ENCODE results near the gene NCBP3. TPM values are rescaled to one million over a fixed set of nuclear protein-coding genes. Genes with fewer than 3 reads are reported as not detected.

Gene NCBP3
- total RNA-seq, 2 experiments from 2014 or later: 24.5 to 45.7 TPM

DNA sequence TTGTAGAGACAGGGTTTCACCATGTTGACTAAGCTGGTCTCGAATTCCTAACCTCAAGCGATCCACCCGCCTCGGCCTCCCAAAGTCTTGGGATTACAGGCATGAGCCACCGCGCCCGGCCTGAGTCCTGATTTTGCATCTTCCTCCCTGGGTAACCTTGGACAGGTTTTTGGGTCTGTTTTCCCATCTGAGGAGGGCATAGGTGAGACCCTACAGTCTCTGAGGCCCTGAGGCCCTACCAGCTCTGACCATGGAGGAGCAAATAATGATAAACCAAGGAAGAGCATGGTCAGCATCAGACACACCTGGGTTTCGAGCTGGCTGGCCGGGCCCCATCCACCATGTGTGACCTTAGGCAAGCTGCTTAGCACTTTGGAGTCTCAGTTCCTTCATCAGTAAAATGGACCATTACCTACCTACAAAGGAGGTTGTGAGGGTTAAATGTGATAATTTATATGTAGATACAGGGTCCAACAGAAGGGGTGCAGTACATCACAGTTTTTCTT lies 1.2 kb upstream of the NCBP3 start:
- H4K20me1 ChIP-seq (ENCODE audit: insufficient read depth, low read length): no peaks in the 10 kb centered on the region
- no peak overlapping the region for H3K4me2 ChIP-seq (ENCODE audit: low read length)
- TF ChIP-seq EZH2phosphoT487 (IDR thresholded peaks at IDR 0.05; ENCODE audit: borderline replicate concordance, low read depth, low read length): no peak
- TF ChIP-seq, protein P1, sequence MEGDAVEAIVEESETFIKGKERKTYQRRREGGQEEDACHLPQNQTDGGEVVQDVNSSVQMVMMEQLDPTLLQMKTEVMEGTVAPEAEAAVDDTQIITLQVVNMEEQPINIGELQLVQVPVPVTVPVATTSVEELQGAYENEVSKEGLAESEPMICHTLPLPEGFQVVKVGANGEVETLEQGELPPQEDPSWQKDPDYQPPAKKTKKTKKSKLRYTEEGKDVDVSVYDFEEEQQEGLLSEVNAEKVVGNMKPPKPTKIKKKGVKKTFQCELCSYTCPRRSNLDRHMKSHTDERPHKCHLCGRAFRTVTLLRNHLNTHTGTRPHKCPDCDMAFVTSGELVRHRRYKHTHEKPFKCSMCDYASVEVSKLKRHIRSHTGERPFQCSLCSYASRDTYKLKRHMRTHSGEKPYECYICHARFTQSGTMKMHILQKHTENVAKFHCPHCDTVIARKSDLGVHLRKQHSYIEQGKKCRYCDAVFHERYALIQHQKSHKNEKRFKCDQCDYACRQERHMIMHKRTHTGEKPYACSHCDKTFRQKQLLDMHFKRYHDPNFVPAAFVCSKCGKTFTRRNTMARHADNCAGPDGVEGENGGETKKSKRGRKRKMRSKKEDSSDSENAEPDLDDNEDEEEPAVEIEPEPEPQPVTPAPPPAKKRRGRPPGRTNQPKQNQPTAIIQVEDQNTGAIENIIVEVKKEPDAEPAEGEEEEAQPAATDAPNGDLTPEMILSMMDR (conservative IDR thresholded peaks at IDR 0.05; ENCODE audit: low read length): no peak
- H3K79me2 ChIP-seq (ENCODE audit: insufficient read depth, low read depth, low read length): peaks cover 25% of the 10 kb centered on the region; the same call in 1 of the 2 replicates
- H3K27ac ChIP-seq (ENCODE audit: low read depth, low read length, poor library complexity, severe bottlenecking): no peak overlapping the region
- H2AFZ ChIP-seq (ENCODE audit: low read length): no peak overlapping the region
- CTCF ChIA-PET (ENCODE audit: unreplicated experiment): interaction anchor here (1.3 kb wide), 1 partner anchor 11 kb away, joined by 8 read pairs; no protein-coding TSS in a partner anchor
- H3K4me3 ChIP-seq (ENCODE audit: low read depth, low read length, poor library complexity, severe bottlenecking): no peak overlapping the region
- H3K9me2 ChIP-seq (ENCODE audit: insufficient read depth, low read length): no peaks in the 10 kb centered on the region
- no peak for DNase-seq (ENCODE audit: low spot score)
- POLR2A ChIA-PET: interaction anchor here (0.7 to 1.7 kb wide), 7 partner anchors 10 to 276 kb away, joined by 3 to 5 read pairs (median 4); partner anchors contain the start of gene CAMKK1
- H3K36me3 ChIP-seq (ENCODE audit: insufficient read depth, low read length): peaks cover 19% of the 10 kb centered on the region
- peaks cover 14% of the 10 kb centered on the region for H3K4me1 ChIP-seq (ENCODE audit: insufficient read depth, low read length, poor library complexity, severe bottlenecking)
- intact Hi-C loops (cut with micrococcal nuclease; ENCODE audit: unreplicated experiment): loop anchor here (5.0 kb wide), 1 partner anchor 65 kb away; no protein-coding TSS in a partner anchor
- no peaks in the 10 kb centered on the region for H3K9me3 ChIP-seq (ENCODE audit: low read length)
- BruUV-seq (replicated peaks): no TSS peak

DNA sequence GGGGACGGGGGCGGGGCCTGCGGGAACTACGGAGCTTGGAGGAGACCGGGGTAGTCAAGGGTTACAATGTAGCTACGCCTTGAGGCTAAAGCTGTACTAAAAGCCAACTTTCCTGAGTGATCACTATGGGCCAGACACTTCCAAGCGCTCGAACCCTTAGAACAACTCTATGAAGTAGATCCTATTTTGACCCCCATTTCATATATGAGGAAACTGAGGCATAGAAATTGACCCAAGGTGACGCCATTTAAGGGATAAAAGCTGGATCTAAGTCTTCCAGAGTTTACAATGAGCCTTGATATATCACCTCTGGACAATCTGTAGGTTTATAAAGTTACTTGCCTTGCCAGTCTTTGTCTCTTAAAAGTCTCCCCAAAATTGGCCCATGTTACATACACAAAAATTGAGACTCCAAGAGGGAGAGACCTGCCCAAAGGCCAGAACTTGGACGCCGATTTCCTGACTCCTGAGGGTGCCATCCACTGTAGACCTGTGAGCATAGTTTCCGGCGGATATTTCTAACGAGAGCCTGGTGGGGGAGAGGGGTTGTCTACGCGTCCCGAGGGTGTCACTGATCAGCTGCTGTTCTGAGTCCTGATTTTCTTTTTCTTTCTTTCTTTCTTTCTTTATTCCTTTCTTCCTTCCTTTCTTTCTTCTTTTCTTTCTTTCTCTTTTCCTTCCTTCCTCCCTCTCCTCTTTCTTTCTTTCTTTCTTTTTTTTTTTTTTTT lies 555 bp upstream of the NCBP3 start:
- TF ChIP-seq, protein P1 (conservative IDR thresholded peaks at IDR 0.05; ENCODE audit: low read length): no peak; the same call in 1 of the 2 replicates
- no peak for TF ChIP-seq EZH2phosphoT487 (IDR thresholded peaks at IDR 0.05; ENCODE audit: borderline replicate concordance, low read depth, low read length)

More for the DNA sequence above, 555 bp upstream of the NCBP3 start:
- no TSS peak for BruUV-seq (replicated peaks)
- peaks cover 14% of the 10 kb centered on the region for H3K4me1 ChIP-seq (ENCODE audit: insufficient read depth, low read length, poor library complexity, severe bottlenecking)
- peaks cover 25% of the 10 kb centered on the region; the same call in 1 of the 2 replicates for H3K79me2 ChIP-seq (ENCODE audit: insufficient read depth, low read depth, low read length)
- no peak overlapping the region for H3K27ac ChIP-seq (ENCODE audit: low read depth, low read length, poor library complexity, severe bottlenecking)
- H2AFZ ChIP-seq (ENCODE audit: low read length): peak overlapping the region; percentile 36; the same call in 1 of the 2 replicates
- CTCF ChIA-PET (ENCODE audit: unreplicated experiment): interaction anchor here (1.3 kb wide), 1 partner anchor 11 kb away, joined by 8 read pairs; no protein-coding TSS in a partner anchor
- H3K9me3 ChIP-seq (ENCODE audit: low read length): no peaks in the 10 kb centered on the region
- H3K36me3 ChIP-seq (ENCODE audit: insufficient read depth, low read length): peaks cover 25% of the 10 kb centered on the region
- no peaks in the 10 kb centered on the region for H4K20me1 ChIP-seq (ENCODE audit: insufficient read depth, low read length)
- intact Hi-C loops (cut with micrococcal nuclease; ENCODE audit: unreplicated experiment): loop anchor here (5.0 kb wide), 1 partner anchor 66 kb away; no protein-coding TSS in a partner anchor
- H3K9me2 ChIP-seq (ENCODE audit: insufficient read depth, low read length): no peaks in the 10 kb centered on the region
- DNase-seq (ENCODE audit: low spot score): no peak
- H3K4me2 ChIP-seq (ENCODE audit: low read length): peak overlapping the region; percentile 62
- H3K4me3 ChIP-seq (ENCODE audit: low read depth, low read length, poor library complexity, severe bottlenecking): peak overlapping the region; percentile 94
- POLR2A ChIA-PET: interaction anchor here (0.6 to 1.7 kb wide), 10 partner anchors 10 to 275 kb away, joined by 3 to 6 read pairs (median 4); no protein-coding TSS in a partner anchor
